HEK293 (cell line): ENCODE data around the gene PERM1.

Experiments used
- MEIS1 ChIP-seq: sonication (generic); formaldehyde crosslinking; IDR thresholded peaks from 2 replicates; pipeline ENCODE4 v1.8.1; 2022; ENCODE audit warnings: missing genetic modification reagents, mild to moderate bottlenecking, borderline replicate concordance
- SCRT2 ChIP-seq: fragments of 450-650 bp; formaldehyde crosslinking; IDR thresholded peaks from 2 replicates; pipeline ENCODE4 v1.5.1; 2016; ENCODE audit warnings: missing biosample characterization, missing genetic modification characterization
- SP3 ChIP-seq: fragments of 450-650 bp; formaldehyde crosslinking; IDR thresholded peaks from 2 replicates; pipeline ENCODE4 v1.5.1; 2016; ENCODE audit warnings: missing biosample characterization, missing genetic modification characterization
- ZBTB20 ChIP-seq: fragments of 450-650 bp; formaldehyde crosslinking; IDR thresholded peaks from 2 replicates; pipeline ENCODE4 v1.5.1; 2016; ENCODE audit warnings: missing biosample characterization, missing genetic modification characterization
- ZBTB48 ChIP-seq: fragments of 450-650 bp; formaldehyde crosslinking; IDR thresholded peaks from 2 replicates; pipeline ENCODE4 v1.5.1; 2016; ENCODE audit warnings: missing biosample characterization, missing genetic modification characterization
- ZBTB8A ChIP-seq: fragments of 450-650 bp; formaldehyde crosslinking; IDR thresholded peaks from 2 replicates; pipeline ENCODE4 v1.5.1; 2016; ENCODE audit warnings: missing biosample characterization, missing genetic modification characterization
- ZFHX2 ChIP-seq: fragments of 450-650 bp; formaldehyde crosslinking; conservative IDR thresholded peaks from 2 replicates; pipeline ENCODE4 v1.5.1; 2016; ENCODE audit warnings: missing biosample characterization, missing genetic modification characterization
- ZFP69B ChIP-seq: fragments of 450-650 bp; formaldehyde crosslinking; IDR thresholded peaks from 2 replicates; pipeline ENCODE4 v1.5.1; 2016; ENCODE audit warnings: missing biosample characterization, missing genetic modification characterization
- ZIC2 ChIP-seq: fragments of 450-650 bp; formaldehyde crosslinking; IDR thresholded peaks from 2 replicates; pipeline ENCODE4 v1.5.1; 2016; ENCODE audit warnings: missing biosample characterization, missing genetic modification characterization
- ZNF114 ChIP-seq: fragments of 450-650 bp; formaldehyde crosslinking; IDR thresholded peaks from 2 replicates; pipeline ENCODE4 v1.5.0; 2017; ENCODE audit warnings: missing biosample characterization, missing genetic modification characterization
- ZNF248 ChIP-seq: fragments of 450-650 bp; formaldehyde crosslinking; IDR thresholded peaks from 2 replicates; pipeline ENCODE4 v1.5.1; 2017; ENCODE audit warnings: missing biosample characterization, missing genetic modification characterization
- ZNF26 ChIP-seq: fragments of 450-650 bp; formaldehyde crosslinking; IDR thresholded peaks from 2 replicates; pipeline ENCODE4 v1.5.1; 2016; ENCODE audit warnings: missing biosample characterization, missing genetic modification characterization
- ZNF398 ChIP-seq: fragments of 450-650 bp; formaldehyde crosslinking; IDR thresholded peaks from 2 replicates; pipeline ENCODE4 v1.5.1; 2017; ENCODE audit warnings: missing biosample characterization, missing genetic modification characterization
- ZNF555 ChIP-seq: fragments of 450-650 bp; formaldehyde crosslinking; conservative IDR thresholded peaks from 2 replicates; pipeline ENCODE4 v1.5.1; 2017; ENCODE audit warnings: missing biosample characterization, mild to moderate bottlenecking, missing genetic modification characterization, inconsistent platforms
- ZNF558 ChIP-seq: fragments of 450-650 bp; formaldehyde crosslinking; IDR thresholded peaks from 2 replicates; pipeline ENCODE4 v1.5.1; 2016; ENCODE audit warnings: missing biosample characterization, missing genetic modification characterization
- ZNF561 ChIP-seq: fragments of 450-650 bp; IDR thresholded peaks from 2 replicates; pipeline ENCODE4 v1.5.1; 2018; ENCODE audit warnings: missing biosample characterization, missing genetic modification characterization, borderline replicate concordance
- ZNF629 ChIP-seq: fragments of 450-650 bp; formaldehyde crosslinking; IDR thresholded peaks from 2 replicates; pipeline ENCODE4 v1.5.1; 2017; ENCODE audit warnings: missing biosample characterization, missing genetic modification characterization
- ZNF76 ChIP-seq: fragments of 450-650 bp; formaldehyde crosslinking; IDR thresholded peaks from 2 replicates; pipeline ENCODE4; 2016; ENCODE audit warnings: low read depth, missing biosample characterization, missing genetic modification characterization, borderline replicate concordance
- ZNF777 ChIP-seq: fragments of 450-650 bp; formaldehyde crosslinking; IDR thresholded peaks from 2 replicates; pipeline ENCODE4 v1.5.1; 2017; ENCODE audit warnings: missing biosample characterization, missing genetic modification characterization, borderline replicate concordance
- ZSCAN4 ChIP-seq: fragments of 450-650 bp; formaldehyde crosslinking; IDR thresholded peaks from 2 replicates; pipeline ENCODE4 v1.5.1; 2017; ENCODE audit warnings: missing biosample characterization, missing genetic modification characterization
- TF ChIP-seq, protein P1 (sequence below): fragments of 450-650 bp; formaldehyde crosslinking; IDR thresholded peaks from 2 replicates; pipeline ENCODE4 v1.5.1; 2016; ENCODE audit warnings: missing biosample characterization, missing genetic modification characterization
- TF ChIP-seq, protein P2 (sequence below): fragments of 450-650 bp; IDR thresholded peaks from 2 replicates; pipeline ENCODE4 v1.5.1; 2018; ENCODE audit warnings: missing biosample characterization, missing genetic modification characterization
- TF ChIP-seq, protein P3 (sequence below): fragments of 450-650 bp; formaldehyde crosslinking; IDR thresholded peaks from 2 replicates; pipeline ENCODE4 v1.5.1; 2016; ENCODE audit warnings: missing biosample characterization, missing genetic modification characterization
- TF ChIP-seq, protein P4 (sequence below): fragments of 450-650 bp; formaldehyde crosslinking; IDR thresholded peaks from 2 replicates; pipeline ENCODE4 v1.5.1; 2016; ENCODE audit warnings: missing biosample characterization, missing genetic modification characterization
- TF ChIP-seq, protein P5 (sequence below): fragments of 450-650 bp; formaldehyde crosslinking; IDR thresholded peaks from 2 replicates; pipeline ENCODE4 v1.5.1; 2016; ENCODE audit warnings: missing biosample characterization, missing genetic modification characterization

PERM1 gene

GRCh38 chr1:932776-933602 is 48.9 kb downstream of the PERM1 start (continued):
- TF ChIP-seq, protein P1, sequence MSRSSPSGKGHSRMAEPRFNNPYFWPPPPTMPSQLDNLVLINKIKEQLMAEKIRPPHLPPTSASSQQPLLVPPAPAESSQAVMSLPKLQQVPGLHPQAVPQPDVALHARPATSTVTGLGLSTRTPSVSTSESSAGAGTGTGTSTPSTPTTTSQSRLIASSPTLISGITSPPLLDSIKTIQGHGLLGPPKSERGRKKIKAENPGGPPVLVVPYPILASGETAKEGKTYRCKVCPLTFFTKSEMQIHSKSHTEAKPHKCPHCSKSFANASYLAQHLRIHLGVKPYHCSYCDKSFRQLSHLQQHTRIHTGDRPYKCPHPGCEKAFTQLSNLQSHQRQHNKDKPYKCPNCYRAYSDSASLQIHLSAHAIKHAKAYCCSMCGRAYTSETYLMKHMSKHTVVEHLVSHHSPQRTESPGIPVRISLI = no peak
- no peak for TF ChIP-seq ZNF76
- TF ChIP-seq SP3 (tag by site-specific recombination) = no peak
- TF ChIP-seq MEIS1 (CRISPR knock-in tag) = no peak
- 0 out of 2 replicates have a peak, but pooled peaks have one; percentile 8 for TF ChIP-seq ZBTB20 (tag by site-specific recombination)
- no peak for TF ChIP-seq ZNF398 (tag by site-specific recombination)
- no peak for TF ChIP-seq ZBTB48 (tag by site-specific recombination)
- TF ChIP-seq, protein P2, sequence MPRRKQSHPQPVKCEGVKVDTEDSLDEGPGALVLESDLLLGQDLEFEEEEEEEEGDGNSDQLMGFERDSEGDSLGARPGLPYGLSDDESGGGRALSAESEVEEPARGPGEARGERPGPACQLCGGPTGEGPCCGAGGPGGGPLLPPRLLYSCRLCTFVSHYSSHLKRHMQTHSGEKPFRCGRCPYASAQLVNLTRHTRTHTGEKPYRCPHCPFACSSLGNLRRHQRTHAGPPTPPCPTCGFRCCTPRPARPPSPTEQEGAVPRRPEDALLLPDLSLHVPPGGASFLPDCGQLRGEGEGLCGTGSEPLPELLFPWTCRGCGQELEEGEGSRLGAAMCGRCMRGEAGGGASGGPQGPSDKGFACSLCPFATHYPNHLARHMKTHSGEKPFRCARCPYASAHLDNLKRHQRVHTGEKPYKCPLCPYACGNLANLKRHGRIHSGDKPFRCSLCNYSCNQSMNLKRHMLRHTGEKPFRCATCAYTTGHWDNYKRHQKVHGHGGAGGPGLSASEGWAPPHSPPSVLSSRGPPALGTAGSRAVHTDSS (tag by site-specific recombination) = no peak
- TF ChIP-seq ZIC2 (tag by site-specific recombination) = no peak
- no peak for TF ChIP-seq ZNF248
- TF ChIP-seq, protein P3, sequence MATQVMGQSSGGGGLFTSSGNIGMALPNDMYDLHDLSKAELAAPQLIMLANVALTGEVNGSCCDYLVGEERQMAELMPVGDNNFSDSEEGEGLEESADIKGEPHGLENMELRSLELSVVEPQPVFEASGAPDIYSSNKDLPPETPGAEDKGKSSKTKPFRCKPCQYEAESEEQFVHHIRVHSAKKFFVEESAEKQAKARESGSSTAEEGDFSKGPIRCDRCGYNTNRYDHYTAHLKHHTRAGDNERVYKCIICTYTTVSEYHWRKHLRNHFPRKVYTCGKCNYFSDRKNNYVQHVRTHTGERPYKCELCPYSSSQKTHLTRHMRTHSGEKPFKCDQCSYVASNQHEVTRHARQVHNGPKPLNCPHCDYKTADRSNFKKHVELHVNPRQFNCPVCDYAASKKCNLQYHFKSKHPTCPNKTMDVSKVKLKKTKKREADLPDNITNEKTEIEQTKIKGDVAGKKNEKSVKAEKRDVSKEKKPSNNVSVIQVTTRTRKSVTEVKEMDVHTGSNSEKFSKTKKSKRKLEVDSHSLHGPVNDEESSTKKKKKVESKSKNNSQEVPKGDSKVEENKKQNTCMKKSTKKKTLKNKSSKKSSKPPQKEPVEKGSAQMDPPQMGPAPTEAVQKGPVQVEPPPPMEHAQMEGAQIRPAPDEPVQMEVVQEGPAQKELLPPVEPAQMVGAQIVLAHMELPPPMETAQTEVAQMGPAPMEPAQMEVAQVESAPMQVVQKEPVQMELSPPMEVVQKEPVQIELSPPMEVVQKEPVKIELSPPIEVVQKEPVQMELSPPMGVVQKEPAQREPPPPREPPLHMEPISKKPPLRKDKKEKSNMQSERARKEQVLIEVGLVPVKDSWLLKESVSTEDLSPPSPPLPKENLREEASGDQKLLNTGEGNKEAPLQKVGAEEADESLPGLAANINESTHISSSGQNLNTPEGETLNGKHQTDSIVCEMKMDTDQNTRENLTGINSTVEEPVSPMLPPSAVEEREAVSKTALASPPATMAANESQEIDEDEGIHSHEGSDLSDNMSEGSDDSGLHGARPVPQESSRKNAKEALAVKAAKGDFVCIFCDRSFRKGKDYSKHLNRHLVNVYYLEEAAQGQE (tag by site-specific recombination) = no peak
- TF ChIP-seq, protein P4, sequence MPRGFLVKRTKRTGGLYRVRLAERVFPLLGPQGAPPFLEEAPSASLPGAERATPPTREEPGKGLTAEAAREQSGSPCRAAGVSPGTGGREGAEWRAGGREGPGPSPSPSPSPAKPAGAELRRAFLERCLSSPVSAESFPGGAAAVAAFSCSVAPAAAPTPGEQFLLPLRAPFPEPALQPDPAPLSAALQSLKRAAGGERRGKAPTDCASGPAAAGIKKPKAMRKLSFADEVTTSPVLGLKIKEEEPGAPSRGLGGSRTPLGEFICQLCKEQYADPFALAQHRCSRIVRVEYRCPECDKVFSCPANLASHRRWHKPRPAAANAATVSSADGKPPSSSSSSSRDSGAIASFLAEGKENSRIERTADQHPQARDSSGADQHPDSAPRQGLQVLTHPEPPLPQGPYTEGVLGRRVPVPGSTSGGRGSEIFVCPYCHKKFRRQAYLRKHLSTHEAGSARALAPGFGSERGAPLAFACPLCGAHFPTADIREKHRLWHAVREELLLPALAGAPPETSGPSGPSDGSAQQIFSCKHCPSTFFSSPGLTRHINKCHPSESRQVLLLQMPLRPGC = no peak
- TF ChIP-seq SCRT2 (tag by site-specific recombination) = no peak
- TF ChIP-seq ZNF561 (tag by site-specific recombination) = no peak
- no peak for TF ChIP-seq ZNF777 (tag by site-specific recombination)
- no peak for TF ChIP-seq ZNF555 (tag by site-specific recombination)
- peak; percentile 32; the same call in 1 of the 2 replicates for TF ChIP-seq ZFP69B (tag by site-specific recombination)
- no peak for TF ChIP-seq ZNF114 (tag by site-specific recombination)
- TF ChIP-seq ZFHX2 = no peak; the same call in 1 of the 2 replicates
- TF ChIP-seq ZSCAN4 (tag by site-specific recombination) = no peak
- TF ChIP-seq ZBTB8A (tag by site-specific recombination) = peak; percentile 28; the same call in 1 of the 2 replicates
- TF ChIP-seq ZNF26 (tag by site-specific recombination) = no peak
- TF ChIP-seq ZNF558 = no peak
- TF ChIP-seq ZNF629 (tag by site-specific recombination) = no peak
- TF ChIP-seq, protein P5, sequence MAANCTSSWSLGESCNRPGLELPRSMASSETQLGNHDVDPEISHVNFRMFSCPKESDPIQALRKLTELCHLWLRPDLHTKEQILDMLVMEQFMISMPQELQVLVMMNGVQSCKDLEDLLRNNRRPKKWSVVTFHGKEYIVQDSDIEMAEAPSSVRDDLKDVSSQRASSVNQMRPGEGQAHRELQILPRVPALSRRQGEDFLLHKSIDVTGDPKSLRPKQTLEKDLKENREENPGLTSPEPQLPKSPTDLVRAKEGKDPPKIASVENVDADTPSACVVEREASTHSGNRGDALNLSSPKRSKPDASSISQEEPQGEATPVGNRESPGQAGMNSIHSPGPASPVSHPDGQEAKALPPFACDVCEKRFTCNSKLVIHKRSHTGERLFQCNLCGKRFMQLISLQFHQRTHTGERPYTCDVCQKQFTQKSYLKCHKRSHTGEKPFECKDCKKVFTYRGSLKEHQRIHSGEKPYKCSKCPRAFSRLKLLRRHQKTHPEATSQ (tag by site-specific recombination) = no peak
